Panc1 (cell line): Measurements from ENCODE around the gene OPHN1. TPM values are rescaled to one million over a fixed set of nuclear protein-coding genes. Genes with fewer than 3 reads are reported as not detected.

Experiments used
- ATAC-seq: fragments of 200-7000 bp; cut with Tn5 transposase; 2 replicates; pipeline ENCODE4 v1.9.1; 2020; ENCODE audit warnings: mild to moderate bottlenecking, moderate library complexity
- BruUV-seq: library from RNA; stranded (reverse); fragments of 400-500 nt; replicated peaks from 2 replicates; lab custom pipeline; 2021; lab: Mats Ljungman, UMichigan
- CTCF ChIA-PET: fragments of 300-600 bp; sonication (Branson Sonifier 250); formaldehyde crosslinking; loops from one replicate; lab custom pipeline; 2022; ENCODE audit warnings: antibody characterized with exemption; lab: Charles Lee
- POLR2A ChIA-PET: fragments of 300-600 bp; sonication (Branson Sonifier 250); formaldehyde crosslinking; loops from one replicate; lab custom pipeline; 2022; ENCODE audit warnings: antibody characterized with exemption; lab: Charles Lee
- DNase-seq: peaks from one replicate; pipeline ENCODE4 v3.0.0-alpha.2; 2010; ENCODE audit warnings: low read depth, low spot score
- H3K27ac ChIP-seq: 2 replicates; pipeline ENCODE4 v1.5.1; 2011; ENCODE audit warnings: mild to moderate bottlenecking, low read length, inconsistent platforms
- H3K27me3 ChIP-seq: fragments of 200-500 bp; sonication (Bioruptor generic); 2 replicates; pipeline ENCODE4 v1.6.0; 2014; ENCODE audit warnings: low read length, inconsistent platforms; ENCODE audit not compliant: control insufficient read depth, insufficient read depth
- H3K36me3 ChIP-seq: fragments of 200-500 bp; sonication (Bioruptor generic); 2 replicates; pipeline ENCODE4 v1.5.1; 2014; ENCODE audit warnings: inconsistent platforms, mild to moderate bottlenecking, low read length, moderate library complexity; ENCODE audit not compliant: control insufficient read depth, insufficient read depth
- H3K4me1 ChIP-seq: 2 replicates; pipeline ENCODE4 v1.5.1; 2011; ENCODE audit warnings: inconsistent platforms, mild to moderate bottlenecking, low read length, moderate library complexity; ENCODE audit not compliant: control insufficient read depth, insufficient read depth
- H3K4me3 ChIP-seq, 2 experiments: 2 replicates each; pipeline ENCODE4 v1.5.1; 2011 to 2012; ENCODE audit warnings: low read depth in 2 of 2, low read length in 2 of 2, mild to moderate bottlenecking in 2 of 2, inconsistent platforms in 1 of 2, moderate library complexity in 1 of 2
- H3K9me3 ChIP-seq: fragments of 200-500 bp; sonication (Bioruptor generic); 2 replicates; pipeline ENCODE4 v1.5.1; 2014; ENCODE audit warnings: low read depth, mild to moderate bottlenecking, inconsistent platforms, low read length, moderate library complexity; ENCODE audit not compliant: control insufficient read depth, insufficient read depth
- CTCF ChIP-seq: fragments of 450-650 bp; IDR thresholded peaks from 2 replicates; pipeline ENCODE4 v1.5.1; 2017; ENCODE audit warnings: mild to moderate bottlenecking
- POLR2AphosphoS5 ChIP-seq: IDR thresholded peaks from 2 replicates; pipeline ENCODE4 v1.6.1; 2012; ENCODE audit warnings: mild to moderate bottlenecking, low read depth, low read length, moderate library complexity
- REST ChIP-seq, 2 experiments: IDR thresholded peaks; 2 replicates each; pipeline ENCODE4 v1.6.1; 2011 to 2012; ENCODE audit warnings: low read depth in 2 of 2, control low read depth in 1 of 2, low read length in 1 of 2, mild to moderate bottlenecking in 1 of 2, moderate library complexity in 1 of 2; ENCODE audit not compliant: insufficient read depth in 1 of 2
- SIN3A ChIP-seq: IDR thresholded peaks from 2 replicates; pipeline ENCODE4 v1.6.1; 2012; ENCODE audit warnings: low read depth, mild to moderate bottlenecking, low read length, moderate library complexity, borderline replicate concordance; ENCODE audit not compliant: insufficient read depth
- TCF7L2 ChIP-seq: IDR thresholded peaks from 2 replicates; pipeline ENCODE4 v1.6.1; 2011; ENCODE audit warnings: mild to moderate bottlenecking, low read depth, low read length, inconsistent platforms
- in situ Hi-C: cut with HindIII; loops from 2 replicates; pipeline ENCODE4 v1.10.0; 2016; ENCODE audit warnings: low sequenced_read_pairs, low pct_unique_long_range_greater_than_20kb
- intact Hi-C: fragments of 100-400 bp; cut with micrococcal nuclease; formaldehyde crosslinking; loops from one replicate; pipeline ENCODE4 v1.10.0; 2022; ENCODE audit not compliant: unreplicated experiment
- total RNA-seq: library from RNA; stranded (reverse); gene quantifications from one replicate; pipeline ENCODE4 v1.2.1, GENCODE V29; 2021; ENCODE audit not compliant: unreplicated experiment

The OPHN1 gene
- total RNA-seq, 1 experiment from 2014 or later: 8.8 TPM

GRCh38 chrX:68256990-68257389 is 176.3 kb downstream of the OPHN1 start:
- CTCF ChIA-PET: no interaction called here
- intact Hi-C loops: no loop called here

GRCh38 chrX:68254738-68255645 is 178.3 kb downstream of the OPHN1 start:
- in situ Hi-C loops (no loop called here), intact Hi-C loops (no loop called here)
- BruUV-seq: no TSS peak
- H3K27ac ChIP-seq: no peak overlapping the region
- H3K4me1 ChIP-seq: no peaks in the 10 kb centered on the region
- no peaks in the 10 kb centered on the region for H3K36me3 ChIP-seq
- DNase-seq: no peak
- no peaks in the 10 kb centered on the region for H3K27me3 ChIP-seq
- H3K9me3 ChIP-seq: no peaks in the 10 kb centered on the region
- no peak for ATAC-seq
- POLR2A ChIA-PET: interaction anchor here (0.6 kb wide), 1 partner anchor 1297 kb away, joined by 3 read pairs; no protein-coding TSS in a partner anchor
- CTCF ChIA-PET: no interaction called here
- no peak overlapping the region for H3K4me3 ChIP-seq
- no peak for TF ChIP-seq REST (IDR thresholded peaks at IDR 0.05; ENCODE audit: insufficient read depth in 1 of 2, low read depth in 2 of 2, low read length in 1 of 2)
- TF ChIP-seq POLR2AphosphoS5: no peak
- TF ChIP-seq SIN3A: no peak
- no peak for TF ChIP-seq CTCF

More at GRCh38 chrX:68256990-68257389, 176.3 kb downstream of the OPHN1 start:
- no peak overlapping the region for H3K4me3 ChIP-seq
- no TSS peak for BruUV-seq
- no peaks in the 10 kb centered on the region for H3K36me3 ChIP-seq
- TF ChIP-seq CTCF (no peak), REST (IDR thresholded peaks at IDR 0.05; ENCODE audit: insufficient read depth in 1 of 2, low read depth in 2 of 2, low read length in 1 of 2) (no peak), TCF7L2 (no peak), SIN3A (no peak), POLR2AphosphoS5 (no peak)
- DNase-seq: no peak
- ATAC-seq: no peak
- no peaks in the 10 kb centered on the region for H3K9me3 ChIP-seq
- in situ Hi-C loops: no loop called here
- no peak overlapping the region for H3K27ac ChIP-seq
- no peaks in the 10 kb centered on the region for H3K27me3 ChIP-seq
- H3K4me1 ChIP-seq: no peaks in the 10 kb centered on the region
- POLR2A ChIA-PET: no interaction called here
